Measurements from ENCODE around the gene GPR179. TPM values are rescaled to one million over a fixed set of nuclear protein-coding genes. Genes with fewer than 3 reads are reported as not detected.

GPR179 gene
- total RNA-seq, 2 donors from 2014 or later, result 0.42 TPM; not detected in 1

DNA sequence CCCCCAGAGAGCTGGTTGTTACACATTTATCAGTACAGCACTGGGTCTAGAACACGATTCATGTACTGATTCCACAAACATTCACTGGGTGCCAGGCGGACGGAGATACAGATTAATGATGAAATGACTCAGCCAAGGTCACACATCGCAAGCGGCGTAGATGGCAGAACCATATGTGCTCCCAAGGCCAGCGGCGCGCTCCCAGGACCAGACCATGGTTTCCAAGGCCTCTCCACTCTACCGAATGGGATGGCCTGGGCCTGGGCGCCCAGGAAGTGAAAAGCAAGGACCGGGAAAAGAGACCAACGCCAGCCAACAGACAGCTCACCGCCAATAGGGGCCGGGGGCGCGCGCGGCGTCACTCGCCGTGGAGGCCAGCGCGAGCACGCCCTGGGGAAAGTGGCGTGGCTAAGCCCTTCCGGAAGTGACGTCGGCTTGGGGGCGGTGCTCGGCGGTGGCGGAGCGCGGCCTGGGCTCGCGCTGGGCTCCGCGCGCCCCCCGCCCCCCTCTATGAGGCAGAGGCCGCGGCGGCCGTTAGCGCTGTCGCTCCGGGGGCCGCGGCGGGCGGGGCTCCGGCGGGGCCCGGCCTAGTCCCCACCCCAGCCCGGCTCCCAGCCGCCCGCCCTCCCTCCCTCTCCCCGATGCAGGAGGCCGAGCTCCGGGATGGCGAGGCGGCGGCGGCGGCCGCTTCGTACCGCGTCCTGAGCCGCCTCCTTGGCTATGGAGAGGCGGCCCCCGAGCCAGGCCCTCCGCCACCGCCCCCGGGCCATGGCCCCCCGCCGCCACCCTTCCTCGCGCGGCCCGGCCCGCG lies 7.9 kb upstream of the GPR179 start, which contains the start of gene SOCS7:
TSS of gene SOCS7 (plus strand) at position 433 of the 811 bp plus-strand sequence. CDS start at position 642, 209 bp downstream.
- peak within 1 kb of the TSS; percentile 70 to 80 for H3K27ac ChIP-seq
- ATAC-seq (ENCODE audit: insufficient number of reproducible peaks, low FRiP score, low read depth), result peak; percentile 61

DNA sequence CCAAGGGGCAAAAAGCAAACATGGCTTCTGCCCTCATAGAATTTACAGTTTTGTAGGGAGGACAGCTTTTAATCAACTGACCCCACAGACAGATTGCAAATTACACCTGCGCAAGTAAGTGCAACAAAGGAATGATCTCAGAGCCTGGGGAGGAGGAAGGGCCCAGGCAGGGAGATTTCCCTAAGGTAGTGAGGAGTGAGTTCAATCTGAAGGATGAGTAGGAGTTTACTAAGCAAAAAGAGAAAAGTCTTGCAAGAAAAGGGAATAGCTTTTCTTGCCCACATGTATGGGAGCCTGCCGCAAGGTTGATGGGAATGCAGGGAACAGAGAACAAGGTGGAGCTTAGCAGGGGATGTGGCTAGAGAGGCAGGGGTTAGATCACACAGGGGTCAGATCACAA lies 6.3 kb upstream of the GPR179 start:
- no peaks in the 10 kb centered on the region for H3K9me3 ChIP-seq
- H3K27me3 ChIP-seq (replicated peaks; ENCODE audit: insufficient read depth), result no peaks in the 10 kb centered on the region
- ATAC-seq (ENCODE audit: insufficient number of reproducible peaks, low FRiP score, low read depth), result no peak
- no peak overlapping the region for H3K27ac ChIP-seq
- peaks cover 20% of the 10 kb centered on the region in 2 donors for H3K4me1 ChIP-seq (ENCODE audit: control insufficient read depth in 1 of 2, low read depth in 2 of 2)
- no peaks in the 10 kb centered on the region for H3K36me3 ChIP-seq
- DNase-seq (ENCODE audit: low spot score), result no peak
- TF ChIP-seq, protein P1, sequence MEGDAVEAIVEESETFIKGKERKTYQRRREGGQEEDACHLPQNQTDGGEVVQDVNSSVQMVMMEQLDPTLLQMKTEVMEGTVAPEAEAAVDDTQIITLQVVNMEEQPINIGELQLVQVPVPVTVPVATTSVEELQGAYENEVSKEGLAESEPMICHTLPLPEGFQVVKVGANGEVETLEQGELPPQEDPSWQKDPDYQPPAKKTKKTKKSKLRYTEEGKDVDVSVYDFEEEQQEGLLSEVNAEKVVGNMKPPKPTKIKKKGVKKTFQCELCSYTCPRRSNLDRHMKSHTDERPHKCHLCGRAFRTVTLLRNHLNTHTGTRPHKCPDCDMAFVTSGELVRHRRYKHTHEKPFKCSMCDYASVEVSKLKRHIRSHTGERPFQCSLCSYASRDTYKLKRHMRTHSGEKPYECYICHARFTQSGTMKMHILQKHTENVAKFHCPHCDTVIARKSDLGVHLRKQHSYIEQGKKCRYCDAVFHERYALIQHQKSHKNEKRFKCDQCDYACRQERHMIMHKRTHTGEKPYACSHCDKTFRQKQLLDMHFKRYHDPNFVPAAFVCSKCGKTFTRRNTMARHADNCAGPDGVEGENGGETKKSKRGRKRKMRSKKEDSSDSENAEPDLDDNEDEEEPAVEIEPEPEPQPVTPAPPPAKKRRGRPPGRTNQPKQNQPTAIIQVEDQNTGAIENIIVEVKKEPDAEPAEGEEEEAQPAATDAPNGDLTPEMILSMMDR (IDR thresholded peaks at IDR 0.05), result no peak
- H3K4me3 ChIP-seq, result no peak overlapping the region

More for the DNA sequence above, 7.9 kb upstream of the GPR179 start, which contains the start of gene SOCS7:
- DNase-seq (ENCODE audit: low spot score), result peak; percentile 74
- Histone ChIP-seq H3K4me1 (ENCODE audit: control insufficient read depth in 1 of 2, low read depth in 2 of 2) (peaks cover 28 to 36% of the 10 kb centered on the region in 2 donors), H3K27me3 (replicated peaks; ENCODE audit: insufficient read depth) (no peaks in the 10 kb centered on the region), H3K4me3 (peak within 1 kb of the TSS; percentile 91), H3K9me3 (no peaks in the 10 kb centered on the region), H3K36me3 (no peaks in the 10 kb centered on the region)
- TF ChIP-seq, protein P1 (IDR thresholded peaks at IDR 0.05), result no peak

DNA sequence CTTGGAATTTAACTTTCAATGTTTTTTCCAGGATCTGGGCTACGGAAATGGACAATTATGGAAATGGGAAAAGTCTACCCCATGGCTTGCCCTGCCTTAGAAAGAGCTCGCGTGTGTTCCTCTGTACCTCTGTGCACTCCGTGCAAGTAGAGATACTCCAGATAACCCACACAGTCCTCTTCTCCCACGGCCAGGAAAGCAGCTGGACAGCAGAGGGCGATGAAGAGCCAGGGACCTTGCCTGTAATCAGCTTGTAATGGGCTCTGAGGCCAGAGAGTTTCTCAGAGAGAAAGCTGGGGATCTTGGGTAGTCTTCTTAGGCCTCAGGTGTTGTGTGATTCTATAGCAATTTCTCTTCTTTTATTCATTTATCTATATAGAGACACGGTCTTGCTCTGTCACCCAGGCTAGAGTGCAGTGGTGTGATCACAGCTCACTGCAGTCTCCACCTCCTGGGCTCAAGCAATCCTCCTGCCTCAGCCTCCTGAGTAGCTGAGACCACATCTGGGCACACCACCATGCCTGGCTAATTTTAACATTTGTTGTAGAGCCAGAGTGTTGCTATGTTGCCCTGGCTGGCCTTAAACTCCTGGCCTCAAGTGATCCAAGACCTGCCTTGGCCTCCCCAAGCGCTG lies 5.5 kb upstream of the GPR179 start:
- no peaks in the 10 kb centered on the region for H3K27me3 ChIP-seq (replicated peaks; ENCODE audit: insufficient read depth)

DNA sequence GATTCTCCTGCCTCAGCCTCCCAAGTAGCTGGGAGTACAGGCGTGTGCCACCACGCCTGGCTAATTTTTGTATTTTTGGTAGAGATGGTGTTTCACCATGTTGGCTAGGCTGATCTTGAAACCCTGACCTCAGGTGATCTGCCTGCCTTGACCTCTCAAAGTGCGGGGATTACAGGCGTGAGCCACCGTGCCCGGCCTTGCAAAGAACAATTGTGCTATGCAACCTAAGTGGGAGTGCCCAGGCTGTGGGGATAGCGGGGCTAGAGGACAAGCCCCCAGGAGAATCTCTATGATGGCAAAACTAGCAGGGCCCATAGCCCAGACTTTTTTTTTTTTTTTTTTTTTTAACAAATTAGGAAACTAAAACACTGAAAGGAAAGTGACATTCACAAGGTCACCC lies 2.0 kb upstream of the GPR179 start:
- ATAC-seq (ENCODE audit: insufficient number of reproducible peaks, low FRiP score, low read depth), result no peak
- no peaks in the 10 kb centered on the region for H3K9me3 ChIP-seq
- no peaks in the 10 kb centered on the region for H3K4me1 ChIP-seq (ENCODE audit: control insufficient read depth in 1 of 2, low read depth in 2 of 2)

More for the DNA sequence above, 5.5 kb upstream of the GPR179 start:
- no peak overlapping the region for H3K4me3 ChIP-seq
- ATAC-seq (ENCODE audit: insufficient number of reproducible peaks, low FRiP score, low read depth) (peak; percentile 67), DNase-seq (ENCODE audit: low spot score) (peak; percentile 55)
- no peak overlapping the region for H3K27ac ChIP-seq
- TF ChIP-seq, protein P1 (IDR thresholded peaks at IDR 0.05), result peak; percentile 89
- H3K4me1 ChIP-seq (ENCODE audit: control insufficient read depth in 1 of 2, low read depth in 2 of 2), result peaks cover 12% of the 10 kb centered on the region in 2 donors
- H3K36me3 ChIP-seq, result no peaks in the 10 kb centered on the region
- H3K9me3 ChIP-seq, result no peaks in the 10 kb centered on the region

DNA sequence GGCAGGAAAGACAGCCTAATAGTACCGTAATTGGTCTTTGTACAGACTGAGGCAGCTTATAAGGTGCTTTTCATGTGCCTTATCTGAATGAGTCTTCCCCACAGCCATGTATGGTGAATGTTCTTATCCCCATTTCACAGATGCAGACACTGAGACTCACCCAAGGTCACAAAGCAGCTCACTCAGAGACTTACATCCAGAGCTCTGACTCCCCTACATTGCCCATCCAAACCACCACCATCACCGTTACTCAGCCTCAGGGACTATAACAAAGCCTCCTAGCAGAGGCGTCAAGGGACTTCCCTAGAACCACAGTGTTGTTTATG lies 627 bp upstream of the GPR179 start:
- Histone ChIP-seq H3K36me3 (no peaks in the 10 kb centered on the region), H3K4me1 (ENCODE audit: control insufficient read depth in 1 of 2, low read depth in 2 of 2) (no peaks in the 10 kb centered on the region), H3K9me3 (no peaks in the 10 kb centered on the region), H3K27ac (no peak overlapping the region), H3K27me3 (replicated peaks; ENCODE audit: insufficient read depth) (no peaks in the 10 kb centered on the region), H3K4me3 (no peak overlapping the region)
- TF ChIP-seq, protein P1 (IDR thresholded peaks at IDR 0.05), result no peak
- DNase-seq (ENCODE audit: low spot score) (no peak), ATAC-seq (ENCODE audit: insufficient number of reproducible peaks, low FRiP score, low read depth) (no peak)

More for the DNA sequence above, 2.0 kb upstream of the GPR179 start:
- TF ChIP-seq, protein P1 (IDR thresholded peaks at IDR 0.05), result no peak
- Histone ChIP-seq H3K36me3 (no peaks in the 10 kb centered on the region), H3K4me3 (no peak overlapping the region), H3K27me3 (replicated peaks; ENCODE audit: insufficient read depth) (no peaks in the 10 kb centered on the region), H3K27ac (no peak overlapping the region)
- no peak for DNase-seq (ENCODE audit: low spot score)
